ENCODE results near the gene REG3G.

- TF ChIP-seq CTCF (CRISPR knock-in tag; IDR thresholded peaks at IDR 0.05) = no peak
- no peak for TF ChIP-seq ZNF3 (CRISPR knock-in tag; IDR thresholded peaks at IDR 0.05)
- no peak for TF ChIP-seq JUN (CRISPR knock-in tag; IDR thresholded peaks at IDR 0.05)
- TF ChIP-seq POLR2A (IDR thresholded peaks at IDR 0.05; ENCODE audit: insufficient read depth in 1 of 2, low read depth in 2 of 2, low read length in 2 of 2) = no peak
- TF ChIP-seq NFATC3 (CRISPR knock-in tag; IDR thresholded peaks at IDR 0.05) = no peak
- TF ChIP-seq USF2 (IDR thresholded peaks at IDR 0.05; ENCODE audit: low read depth, low read length) = no peak
- TF ChIP-seq USF2 (CRISPR knock-in tag; IDR thresholded peaks at IDR 0.05; ENCODE audit: borderline replicate concordance) = no peak
These were observed 32.5 kb upstream of the REG3G start for GRCh38 chr2:78992807-78993517.

All from HepG2 (cell line).